Muscle of arm (tissue), 12 donors: ENCODE measurements around the gene SAMD11. TPM values are rescaled to one million over a fixed set of nuclear protein-coding genes. Genes with fewer than 3 reads are reported as not detected.
"Not testable (repeated sequence)": the region's sequence is repeated elsewhere in the genome, so short reads cannot be mapped to it uniquely, and the experiment has no call there.

Experiments used
- DNase-seq: peaks from one replicate; pipeline ENCODE4 v3.0.0-alpha.2; 2013
- polyA plus RNA-seq, 12 donors: library from polyadenylated mRNA; unstranded; fragments of 120-200 nt; gene quantifications; one replicate each; pipeline ENCODE4 v1.2.1, GENCODE V29; 2013; ENCODE audit not compliant: insufficient read length in 12 of 12

Gene SAMD11
- polyA plus RNA-seq, 12 donors = 2.1 to 23.0 (median 4.0) TPM; not detected in 1

GRCh38 chr1:943545-944340, 20.0 kb downstream of the SAMD11 start:
- no peak for DNase-seq

- no peak for DNase-seq
Observed at GRCh38 chr1:944341-945325, 20.9 kb downstream of the SAMD11 start.

GRCh38 chr1:945688-946556, 22.2 kb downstream of the SAMD11 start:
- no peak for DNase-seq

- not testable (repeated sequence) for DNase-seq
Observed at GRCh38 chr1:946811-947210, 23.1 kb downstream of the SAMD11 start.

GRCh38 chr1:947958-948357, 24.2 kb downstream of the SAMD11 start:
- no peak for DNase-seq

- no peak for DNase-seq
Observed at GRCh38 chr1:950268-950667, 26.5 kb downstream of the SAMD11 start.

- no peak for DNase-seq
Observed at GRCh38 chr1:950881-951280, 27.2 kb downstream of the SAMD11 start.

- no peak for DNase-seq
Observed at GRCh38 chr1:951364-951763, 27.6 kb downstream of the SAMD11 start.

GRCh38 chr1:952201-952600, 28.5 kb downstream of the SAMD11 start:
- no peak for DNase-seq

GRCh38 chr1:952603-953002, 28.9 kb downstream of the SAMD11 start:
- no peak for DNase-seq

- no peak for DNase-seq
Observed at GRCh38 chr1:953524-954320, 30.0 kb downstream of the SAMD11 start.

GRCh38 chr1:954927-955326, 31.2 kb downstream of the SAMD11 start:
- DNase-seq = no peak

- no peak for DNase-seq
Observed at GRCh38 chr1:955474-955873, 31.8 kb downstream of the SAMD11 start.

GRCh38 chr1:956636-957035, 32.9 kb downstream of the SAMD11 start:
- DNase-seq = no peak

GRCh38 chr1:958823-959730, 35.4 kb downstream of the SAMD11 start, which contains the start of gene NOC2L:
Gene NOC2L, minus strand, starts transcription at chr1:959256. Its CDS starts 16 bp downstream, at chr1:959240.
- DNase-seq = peak; percentile 89

GRCh38 chr1:959731-960362, 36.1 kb downstream of the SAMD11 start:
- no peak for DNase-seq

- DNase-seq = peak; percentile 40
Observed at GRCh38 chr1:960363-961131, 36.8 kb downstream of the SAMD11 start, which contains the start of gene KLHL17. Gene KLHL17, plus strand, starts transcription at chr1:960584. Its CDS starts 110 bp downstream, at chr1:960694.

- DNase-seq = no peak
Observed at GRCh38 chr1:961132-961669, 37.5 kb downstream of the SAMD11 start.
